ENCODE measurements around the gene NTSR1. TPM values are rescaled to one million over a fixed set of nuclear protein-coding genes. Genes with fewer than 3 reads are reported as not detected.
"Not testable (repeated sequence)": the region's sequence is repeated elsewhere in the genome, so short reads cannot be mapped to it uniquely, and the experiment has no call there.

The NTSR1 gene
- total RNA-seq, 2 donors from 2014 or later, result not detected

DNA sequence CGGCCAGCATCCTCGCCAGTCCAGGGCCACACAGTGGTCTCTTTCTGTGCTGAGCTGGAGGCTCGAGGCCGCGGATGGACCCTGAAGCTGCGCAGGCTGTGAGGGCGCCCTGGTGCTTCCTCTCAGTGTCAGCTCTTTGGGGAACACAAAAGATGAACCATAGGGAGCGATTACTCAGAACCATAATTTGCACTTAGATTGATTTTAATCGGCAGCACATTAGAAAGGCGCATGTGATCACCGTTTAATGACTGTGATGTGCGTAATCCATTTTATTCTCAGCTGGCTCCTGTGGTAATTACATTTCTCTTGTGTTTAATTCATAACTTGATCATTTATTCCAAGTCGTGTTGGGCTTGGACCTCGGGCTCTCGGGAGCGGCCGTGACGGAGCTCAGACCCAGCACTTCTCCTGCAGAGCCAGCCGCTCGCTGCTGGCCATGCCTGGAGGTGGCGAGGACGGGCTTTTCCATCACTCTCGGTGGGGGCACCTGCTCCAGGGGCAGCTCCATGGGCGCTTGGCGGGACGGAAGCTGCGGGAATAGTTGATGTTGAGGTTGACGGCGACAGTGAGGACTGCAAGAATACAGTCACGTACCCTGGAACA lies 25.6 kb upstream of the NTSR1 start:
- Mint-ChIP-seq H3K27ac (no peak overlapping the region), H3K9me3 (no peaks in the 10 kb centered on the region), H3K4me3 (no peak overlapping the region), H3K36me3 (no peaks in the 10 kb centered on the region), H3K27me3 (peaks cover 0 to 9% of the 10 kb centered on the region in 2 donors), H3K4me1 (ENCODE audit: low read depth in 2 of 2) (peaks cover 6 to 19% of the 10 kb centered on the region in 2 donors)
- DNase-seq (ENCODE audit: low spot score) (no peak), ATAC-seq (no peak)

GRCh38 chr20:62683660-62684322 lies 24.8 kb upstream of the NTSR1 start:
- H3K27ac Mint-ChIP-seq; H3K4me3 Mint-ChIP-seq; H3K9me3 Mint-ChIP-seq; H3K36me3 Mint-ChIP-seq; DNase-seq (ENCODE audit: low spot score); H3K27me3 Mint-ChIP-seq; ATAC-seq: not testable (repeated sequence)
- peaks cover 1 to 14% of the 10 kb centered on the region in 2 donors for H3K4me1 Mint-ChIP-seq (ENCODE audit: low read depth in 2 of 2)

DNA sequence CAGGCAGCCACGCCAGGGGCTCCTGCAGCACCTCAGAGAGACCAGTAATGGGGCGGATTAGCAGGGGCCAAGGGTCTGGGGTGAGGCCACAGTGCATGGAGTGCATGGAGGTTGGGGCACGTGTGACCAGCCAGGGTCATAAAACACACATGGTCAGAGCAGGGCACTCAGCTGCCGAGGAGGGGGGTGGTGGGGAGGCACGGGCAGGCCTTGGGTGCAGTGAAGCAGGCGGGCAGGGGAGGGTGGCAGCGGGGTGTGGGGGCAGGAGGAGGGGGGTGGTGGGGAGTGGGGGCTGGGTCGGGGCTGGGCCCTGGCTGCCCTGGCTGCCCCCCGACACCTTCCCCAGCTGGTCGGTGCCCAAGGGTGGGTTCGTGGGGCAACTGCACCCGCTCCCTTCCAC lies 23.7 kb upstream of the NTSR1 start:
- ATAC-seq (no peak), DNase-seq (ENCODE audit: low spot score) (no peak)
- peaks cover 0 to 9% of the 10 kb centered on the region in 2 donors for H3K27me3 Mint-ChIP-seq
- no peaks in the 10 kb centered on the region for H3K36me3 Mint-ChIP-seq
- H3K4me1 Mint-ChIP-seq (ENCODE audit: low read depth in 2 of 2), result peaks cover 0 to 13% of the 10 kb centered on the region in 2 donors
- H3K9me3 Mint-ChIP-seq, result no peaks in the 10 kb centered on the region
- H3K4me3 Mint-ChIP-seq, result no peak overlapping the region
- no peak overlapping the region for H3K27ac Mint-ChIP-seq

DNA sequence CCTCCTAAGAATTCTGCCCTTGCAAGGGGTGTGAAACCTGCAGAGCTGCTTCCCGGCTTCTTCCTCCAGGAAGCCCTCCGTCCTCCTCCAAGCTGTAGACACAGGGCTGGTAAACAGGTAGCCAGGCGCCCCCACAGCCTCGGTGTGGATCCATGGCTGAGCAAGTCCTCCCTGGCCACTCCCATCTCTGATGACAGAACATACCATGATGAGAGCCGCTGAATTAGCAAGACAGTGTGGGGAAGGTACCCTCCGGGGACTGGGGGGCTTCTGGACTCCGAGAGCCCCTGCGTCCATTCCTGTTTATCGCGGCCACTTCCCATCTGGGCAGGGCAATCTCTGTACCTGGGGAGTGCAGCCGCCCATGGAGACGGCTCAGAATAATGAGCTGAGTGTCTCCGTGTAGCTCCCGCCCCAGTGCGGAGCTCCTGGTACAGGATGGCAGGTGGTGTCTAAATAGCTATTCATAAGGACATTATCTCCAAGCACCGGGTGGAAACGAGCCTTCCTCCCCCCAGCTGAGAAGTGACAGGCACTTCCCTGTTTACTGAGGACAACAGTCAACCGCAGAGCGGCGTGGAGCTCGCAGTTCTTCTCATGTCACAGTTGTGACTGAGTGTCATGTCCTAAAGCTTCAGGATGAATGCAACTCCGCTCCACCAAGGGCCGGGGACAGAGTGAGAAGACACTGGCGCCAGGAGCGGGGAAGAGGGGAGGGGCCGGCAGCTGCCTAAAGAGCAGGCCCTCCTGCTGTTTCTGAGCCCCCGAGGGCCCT lies 22.7 kb upstream of the NTSR1 start:
- peaks cover 0 to 9% of the 10 kb centered on the region in 2 donors for H3K27me3 Mint-ChIP-seq
- DNase-seq (ENCODE audit: low spot score) (no peak), ATAC-seq (peak; percentile 17 to 48)
- no peaks in the 10 kb centered on the region for H3K9me3 Mint-ChIP-seq
- peak overlapping the region in 1 of 2 donors; percentile 5 for H3K27ac Mint-ChIP-seq
- H3K4me1 Mint-ChIP-seq (ENCODE audit: low read depth in 2 of 2), result peaks cover 0 to 13% of the 10 kb centered on the region in 2 donors
- H3K4me3 Mint-ChIP-seq, result no peak overlapping the region
- H3K36me3 Mint-ChIP-seq, result no peaks in the 10 kb centered on the region

DNA sequence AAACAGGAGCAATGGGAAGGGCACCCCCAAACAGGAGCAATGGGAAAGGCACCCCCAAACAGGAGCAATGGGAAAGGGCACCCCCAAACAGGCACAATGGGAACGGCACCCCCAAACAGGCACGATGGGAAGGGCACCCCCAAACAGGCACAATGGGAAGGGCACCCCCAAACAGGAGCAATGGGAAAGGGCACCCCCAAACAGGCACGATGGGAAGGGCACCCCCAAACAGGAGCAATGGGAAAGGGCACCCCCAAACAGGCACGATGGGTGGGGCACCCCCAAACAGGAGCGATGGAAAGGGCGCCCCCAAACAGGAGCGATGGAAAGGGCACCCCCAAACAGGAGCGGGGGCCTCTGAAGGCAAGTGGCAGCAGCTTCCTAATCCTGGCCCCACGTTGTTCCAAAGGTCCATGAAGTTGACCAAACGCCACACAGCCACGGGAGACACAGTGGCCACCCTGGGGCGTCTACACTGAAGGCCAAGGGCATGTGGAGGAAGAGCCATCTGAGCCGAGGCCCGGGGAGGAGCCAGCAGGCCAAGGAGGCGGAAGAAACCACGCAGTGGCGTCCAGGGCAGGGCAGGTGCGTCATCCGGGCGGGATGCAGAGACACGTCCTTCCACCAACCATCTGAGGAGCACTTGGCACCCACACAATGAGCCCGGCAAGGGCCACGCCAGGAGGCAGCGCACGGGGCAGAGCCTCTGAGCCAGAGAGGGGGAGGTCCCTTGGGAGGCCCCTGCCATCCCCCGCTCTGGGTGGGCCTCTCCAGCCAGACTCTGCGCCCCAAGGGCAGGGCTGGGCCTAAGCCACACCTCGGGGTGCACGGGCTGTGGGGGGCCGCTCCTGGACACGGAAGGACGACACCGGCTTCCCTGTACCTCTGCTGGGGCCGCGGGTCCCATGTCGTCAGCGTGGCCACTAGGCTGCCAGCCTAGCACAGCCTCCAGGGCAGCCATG lies 21.5 kb upstream of the NTSR1 start:
- no peak overlapping the region for H3K4me3 Mint-ChIP-seq
- H3K4me1 Mint-ChIP-seq (ENCODE audit: low read depth in 2 of 2), result peaks cover 0 to 13% of the 10 kb centered on the region in 2 donors
- peak overlapping the region in 1 of 2 donors; percentile 5 for H3K27ac Mint-ChIP-seq
- H3K9me3 Mint-ChIP-seq, result no peaks in the 10 kb centered on the region
- ATAC-seq, result no peak
- H3K36me3 Mint-ChIP-seq, result no peaks in the 10 kb centered on the region
- peaks cover 0 to 9% of the 10 kb centered on the region in 2 donors for H3K27me3 Mint-ChIP-seq
- no peak for DNase-seq (ENCODE audit: low spot score)

DNA sequence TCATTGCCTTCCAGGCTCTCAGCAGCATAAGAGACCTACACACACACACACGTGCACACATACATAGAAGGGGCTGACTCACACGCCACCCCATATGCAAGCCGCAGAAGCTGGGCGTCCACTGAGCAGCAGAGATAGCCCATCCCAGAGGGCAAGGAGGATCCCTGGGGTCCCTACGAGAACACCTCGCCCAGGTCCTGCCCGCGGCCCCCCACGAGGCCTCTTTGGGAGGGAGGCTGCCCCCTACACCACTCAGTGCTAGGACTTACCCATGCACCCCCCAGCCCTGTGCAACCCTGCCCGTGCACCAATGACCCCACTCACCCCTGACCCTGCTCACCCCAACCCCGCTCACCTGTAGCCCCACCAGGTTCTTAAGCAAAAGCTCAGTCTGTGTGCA lies 20.6 kb upstream of the NTSR1 start:
- H3K4me1 Mint-ChIP-seq (ENCODE audit: low read depth in 2 of 2), result peaks cover 5 to 13% of the 10 kb centered on the region in 2 donors
- no peaks in the 10 kb centered on the region for H3K9me3 Mint-ChIP-seq
- ATAC-seq (no peak), DNase-seq (ENCODE audit: low spot score) (no peak)
- no peaks in the 10 kb centered on the region for H3K36me3 Mint-ChIP-seq
- no peak overlapping the region for H3K27ac Mint-ChIP-seq
- peaks cover 0 to 13% of the 10 kb centered on the region in 2 donors for H3K27me3 Mint-ChIP-seq
- no peak overlapping the region for H3K4me3 Mint-ChIP-seq

DNA sequence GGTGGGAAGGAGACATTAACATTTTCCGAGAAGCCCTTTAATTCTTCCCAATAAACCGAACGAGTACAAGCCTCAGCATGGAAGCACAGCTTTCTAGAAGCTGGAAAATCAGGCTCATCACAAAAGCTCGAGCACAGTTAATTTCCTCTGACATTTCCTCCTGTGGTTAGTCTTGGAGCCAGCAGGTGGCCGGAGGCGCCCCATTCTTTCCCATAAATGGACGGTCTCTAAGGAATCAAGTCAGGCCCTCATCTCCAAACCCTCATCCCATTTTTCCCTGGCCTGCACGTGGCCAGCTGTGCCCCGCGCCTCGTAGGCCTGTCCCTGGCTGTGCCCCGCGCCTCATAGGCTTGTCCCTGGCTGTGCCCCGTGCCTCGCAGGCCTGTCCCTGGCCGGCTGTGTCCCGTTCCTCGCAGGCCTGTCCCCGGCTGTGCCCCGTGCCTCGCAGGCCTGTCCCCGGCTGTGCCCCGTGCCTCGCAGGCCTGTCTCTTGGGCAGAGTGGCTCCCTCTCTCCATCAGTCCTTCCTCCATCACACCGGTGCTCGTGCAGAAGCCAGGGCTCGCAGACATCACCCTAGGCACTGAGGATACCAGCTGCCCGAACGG lies 19.7 kb upstream of the NTSR1 start:
- no peak overlapping the region for H3K27ac Mint-ChIP-seq
- ATAC-seq (peak in 1 of 2 donors; percentile 17), DNase-seq (ENCODE audit: low spot score) (no peak)
- no peak overlapping the region for H3K4me3 Mint-ChIP-seq
- peaks cover 5 to 13% of the 10 kb centered on the region in 2 donors for H3K4me1 Mint-ChIP-seq (ENCODE audit: low read depth in 2 of 2)
- H3K27me3 Mint-ChIP-seq, result peaks cover 0 to 13% of the 10 kb centered on the region in 2 donors
- no peaks in the 10 kb centered on the region for H3K36me3 Mint-ChIP-seq
- no peaks in the 10 kb centered on the region for H3K9me3 Mint-ChIP-seq

GRCh38 chr20:62689861-62690260 lies 18.8 kb upstream of the NTSR1 start:
- Mint-ChIP-seq H3K9me3 (no peaks in the 10 kb centered on the region), H3K4me1 (ENCODE audit: low read depth in 2 of 2) (peaks cover 5 to 13% of the 10 kb centered on the region in 2 donors), H3K36me3 (no peaks in the 10 kb centered on the region), H3K27ac (no peak overlapping the region), H3K4me3 (no peak overlapping the region), H3K27me3 (peaks cover 0 to 13% of the 10 kb centered on the region in 2 donors)
- ATAC-seq, result no peak
- no peak for DNase-seq (ENCODE audit: low spot score)

DNA sequence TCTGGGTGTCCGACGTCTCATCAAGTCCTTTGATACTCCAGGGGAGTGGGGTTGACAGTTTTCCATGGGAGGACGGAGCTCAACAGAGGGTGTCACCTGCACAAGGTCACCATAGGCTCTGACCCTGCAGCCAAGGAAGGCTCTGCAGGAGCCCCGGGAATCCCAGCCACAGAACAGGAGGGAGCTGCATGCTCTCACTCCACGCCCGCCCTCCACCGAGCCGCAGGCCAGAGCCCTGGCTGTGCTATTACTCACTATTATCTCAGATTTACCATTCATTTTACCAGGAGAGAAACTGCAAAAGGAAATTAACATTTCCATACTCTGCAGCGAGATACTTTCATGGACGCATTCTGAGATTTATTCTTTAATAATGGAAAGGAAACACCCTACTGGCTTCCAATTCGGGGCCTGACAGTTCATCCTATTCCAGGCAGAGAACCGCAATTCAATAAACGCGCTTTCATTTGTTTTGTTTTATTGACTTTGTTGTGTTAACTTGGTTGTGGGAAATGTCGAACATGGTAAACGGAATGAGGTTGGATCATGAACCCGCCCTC lies 18.3 kb upstream of the NTSR1 start:
- ATAC-seq, result no peak
- no peaks in the 10 kb centered on the region for H3K36me3 Mint-ChIP-seq
- peaks cover 5 to 13% of the 10 kb centered on the region in 2 donors for H3K4me1 Mint-ChIP-seq (ENCODE audit: low read depth in 2 of 2)
- H3K27me3 Mint-ChIP-seq, result peaks cover 0 to 11% of the 10 kb centered on the region in 2 donors
- H3K27ac Mint-ChIP-seq, result no peak overlapping the region
- H3K4me3 Mint-ChIP-seq, result no peak overlapping the region
- no peaks in the 10 kb centered on the region for H3K9me3 Mint-ChIP-seq
- DNase-seq (ENCODE audit: low spot score), result no peak

GRCh38 chr20:62691487-62691886 lies 17.1 kb upstream of the NTSR1 start:
- DNase-seq (ENCODE audit: low spot score) (no peak), ATAC-seq (no peak)
- Mint-ChIP-seq H3K36me3 (no peaks in the 10 kb centered on the region), H3K4me1 (ENCODE audit: low read depth in 2 of 2) (peaks cover 5 to 11% of the 10 kb centered on the region in 2 donors), H3K9me3 (no peaks in the 10 kb centered on the region), H3K4me3 (no peak overlapping the region), H3K27ac (no peak overlapping the region), H3K27me3 (peaks cover 0 to 6% of the 10 kb centered on the region in 2 donors)

DNA sequence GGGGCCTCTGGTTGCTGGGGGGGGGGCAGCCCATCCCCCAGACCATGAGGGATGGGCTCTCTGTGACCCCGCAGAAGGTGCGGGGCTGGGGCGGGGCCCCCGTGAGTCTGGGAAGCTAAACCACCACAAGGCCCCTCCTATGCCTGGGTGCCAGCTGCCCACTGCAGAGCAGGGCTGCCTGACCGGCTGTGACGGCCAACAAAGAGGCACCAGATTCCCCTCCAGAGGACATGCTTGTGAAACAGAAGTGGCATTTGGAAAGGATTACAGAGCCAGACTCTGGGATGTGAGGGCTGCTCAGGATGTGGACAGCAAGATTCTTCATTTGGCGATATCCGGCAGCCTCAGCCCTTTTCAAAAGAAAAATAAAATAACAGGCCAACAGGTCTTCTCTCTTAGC lies 16.5 kb upstream of the NTSR1 start:
- Mint-ChIP-seq H3K27ac (no peak overlapping the region), H3K9me3 (no peaks in the 10 kb centered on the region), H3K27me3 (peaks cover 0 to 4% of the 10 kb centered on the region in 2 donors), H3K4me3 (no peak overlapping the region), H3K36me3 (no peaks in the 10 kb centered on the region), H3K4me1 (ENCODE audit: low read depth in 2 of 2) (peaks cover 5 to 9% of the 10 kb centered on the region in 2 donors)
- ATAC-seq (no peak), DNase-seq (ENCODE audit: low spot score) (no peak)

- DNase-seq (ENCODE audit: low spot score) (no peak), ATAC-seq (no peak)
- Mint-ChIP-seq H3K36me3 (no peaks in the 10 kb centered on the region), H3K9me3 (no peaks in the 10 kb centered on the region), H3K4me3 (no peak overlapping the region), H3K27me3 (peaks cover 0 to 4% of the 10 kb centered on the region in 2 donors), H3K4me1 (ENCODE audit: low read depth in 2 of 2) (peaks cover 5 to 7% of the 10 kb centered on the region in 2 donors), H3K27ac (no peak overlapping the region)
Observed at GRCh38 chr20:62692801-62693523, 15.7 kb upstream of the NTSR1 start.
